ENCODE data around the gene DLGAP1. TPM values are rescaled to one million over a fixed set of nuclear protein-coding genes. Genes with fewer than 3 reads are reported as not detected.

DLGAP1 gene
- total RNA-seq, 1 experiment from 2014 or later = 2.8 TPM

- Histone ChIP-seq H3K27me3 (no peaks in the 10 kb centered on the region), H3K4me3 (no peak overlapping the region), H3K4me1 (no peaks in the 10 kb centered on the region), H3K27ac (no peak overlapping the region), H3K36me3 (no peaks in the 10 kb centered on the region), H3K9me3 (replicated peaks) (no peaks in the 10 kb centered on the region)
- DNase-seq = no peak
Measured at GRCh38 chr18:3803350-3803749, 651.8 kb downstream of the DLGAP1 start.

GRCh38 chr18:3799515-3799914 is 655.6 kb downstream of the DLGAP1 start:
- Histone ChIP-seq H3K27ac (no peak overlapping the region), H3K36me3 (no peaks in the 10 kb centered on the region), H3K9me3 (replicated peaks) (no peaks in the 10 kb centered on the region), H3K4me3 (no peak overlapping the region), H3K4me1 (no peaks in the 10 kb centered on the region), H3K27me3 (no peaks in the 10 kb centered on the region)
- no peak for DNase-seq

- no peaks in the 10 kb centered on the region for H3K36me3 ChIP-seq
- H3K4me3 ChIP-seq = no peak overlapping the region
- no peak for DNase-seq
- H3K27me3 ChIP-seq = no peaks in the 10 kb centered on the region
- no peaks in the 10 kb centered on the region for H3K9me3 ChIP-seq (replicated peaks)
- H3K4me1 ChIP-seq = no peaks in the 10 kb centered on the region
- H3K27ac ChIP-seq = no peak overlapping the region
Measured at GRCh38 chr18:3798032-3798431, 657.1 kb downstream of the DLGAP1 start.

GRCh38 chr18:3796434-3796833 is 658.7 kb downstream of the DLGAP1 start:
- Histone ChIP-seq H3K36me3 (no peaks in the 10 kb centered on the region), H3K9me3 (replicated peaks) (no peaks in the 10 kb centered on the region), H3K4me3 (no peak overlapping the region), H3K27ac (no peak overlapping the region), H3K4me1 (no peaks in the 10 kb centered on the region), H3K27me3 (no peaks in the 10 kb centered on the region)
- DNase-seq = no peak

- Histone ChIP-seq H3K4me1 (no peaks in the 10 kb centered on the region), H3K27me3 (no peaks in the 10 kb centered on the region), H3K4me3 (no peak overlapping the region), H3K27ac (no peak overlapping the region), H3K36me3 (no peaks in the 10 kb centered on the region), H3K9me3 (replicated peaks) (no peaks in the 10 kb centered on the region)
- no peak for DNase-seq
Measured at GRCh38 chr18:3794537-3795348, 660.4 kb downstream of the DLGAP1 start.

- no peaks in the 10 kb centered on the region for H3K36me3 ChIP-seq
- H3K4me1 ChIP-seq = no peaks in the 10 kb centered on the region
- H3K27ac ChIP-seq = no peak overlapping the region
- H3K27me3 ChIP-seq = no peaks in the 10 kb centered on the region
- DNase-seq = no peak
- no peaks in the 10 kb centered on the region for H3K9me3 ChIP-seq (replicated peaks)
- no peak overlapping the region for H3K4me3 ChIP-seq
Measured at GRCh38 chr18:3793545-3793944, 661.6 kb downstream of the DLGAP1 start.

GRCh38 chr18:3793111-3793510 is 662.0 kb downstream of the DLGAP1 start:
- Histone ChIP-seq H3K27me3 (no peaks in the 10 kb centered on the region), H3K4me3 (no peak overlapping the region), H3K36me3 (no peaks in the 10 kb centered on the region), H3K9me3 (replicated peaks) (no peaks in the 10 kb centered on the region), H3K27ac (no peak overlapping the region), H3K4me1 (no peaks in the 10 kb centered on the region)
- no peak for DNase-seq

GRCh38 chr18:3792711-3793110 is 662.4 kb downstream of the DLGAP1 start:
- Histone ChIP-seq H3K27ac (no peak overlapping the region), H3K4me1 (no peaks in the 10 kb centered on the region), H3K4me3 (no peak overlapping the region), H3K9me3 (replicated peaks) (no peaks in the 10 kb centered on the region), H3K36me3 (no peaks in the 10 kb centered on the region), H3K27me3 (no peaks in the 10 kb centered on the region)
- no peak for DNase-seq

GRCh38 chr18:3791238-3791637 is 663.9 kb downstream of the DLGAP1 start:
- Histone ChIP-seq H3K27me3 (no peaks in the 10 kb centered on the region), H3K4me1 (no peaks in the 10 kb centered on the region), H3K9me3 (replicated peaks) (no peaks in the 10 kb centered on the region), H3K36me3 (no peaks in the 10 kb centered on the region), H3K27ac (no peak overlapping the region), H3K4me3 (no peak overlapping the region)
- no peak for DNase-seq

GRCh38 chr18:3790703-3791102 is 664.4 kb downstream of the DLGAP1 start:
- H3K27me3 ChIP-seq = no peaks in the 10 kb centered on the region
- no peaks in the 10 kb centered on the region for H3K9me3 ChIP-seq (replicated peaks)
- no peaks in the 10 kb centered on the region for H3K36me3 ChIP-seq
- H3K4me1 ChIP-seq = no peaks in the 10 kb centered on the region
- no peak overlapping the region for H3K27ac ChIP-seq
- H3K4me3 ChIP-seq = no peak overlapping the region
- no peak for DNase-seq

GRCh38 chr18:3789525-3789924 is 665.6 kb downstream of the DLGAP1 start:
- no peaks in the 10 kb centered on the region for H3K27me3 ChIP-seq
- H3K36me3 ChIP-seq = no peaks in the 10 kb centered on the region
- DNase-seq = no peak
- no peak overlapping the region for H3K27ac ChIP-seq
- no peaks in the 10 kb centered on the region for H3K4me1 ChIP-seq
- no peak overlapping the region for H3K4me3 ChIP-seq
- no peaks in the 10 kb centered on the region for H3K9me3 ChIP-seq (replicated peaks)

- no peaks in the 10 kb centered on the region for H3K4me1 ChIP-seq
- no peaks in the 10 kb centered on the region for H3K36me3 ChIP-seq
- H3K9me3 ChIP-seq (replicated peaks) = no peaks in the 10 kb centered on the region
- H3K27ac ChIP-seq = no peak overlapping the region
- no peaks in the 10 kb centered on the region for H3K27me3 ChIP-seq
- DNase-seq = no peak
- no peak overlapping the region for H3K4me3 ChIP-seq
Measured at GRCh38 chr18:3784949-3785348, 670.2 kb downstream of the DLGAP1 start.

GRCh38 chr18:3782901-3783300 is 672.2 kb downstream of the DLGAP1 start:
- H3K4me1 ChIP-seq = no peaks in the 10 kb centered on the region
- no peaks in the 10 kb centered on the region for H3K9me3 ChIP-seq (replicated peaks)
- H3K36me3 ChIP-seq = no peaks in the 10 kb centered on the region
- H3K27me3 ChIP-seq = no peaks in the 10 kb centered on the region
- no peak overlapping the region for H3K27ac ChIP-seq
- DNase-seq = no peak
- no peak overlapping the region for H3K4me3 ChIP-seq

- no peak overlapping the region for H3K4me3 ChIP-seq
- DNase-seq = no peak
- H3K36me3 ChIP-seq = no peaks in the 10 kb centered on the region
- H3K27me3 ChIP-seq = no peaks in the 10 kb centered on the region
- no peaks in the 10 kb centered on the region for H3K4me1 ChIP-seq
- no peak overlapping the region for H3K27ac ChIP-seq
- H3K9me3 ChIP-seq (replicated peaks) = no peaks in the 10 kb centered on the region
Measured at GRCh38 chr18:3777719-3778118, 677.4 kb downstream of the DLGAP1 start.

GRCh38 chr18:3777122-3777521 is 678.0 kb downstream of the DLGAP1 start:
- H3K36me3 ChIP-seq = no peaks in the 10 kb centered on the region
- H3K27ac ChIP-seq = no peak overlapping the region
- H3K4me1 ChIP-seq = no peaks in the 10 kb centered on the region
- H3K4me3 ChIP-seq = no peak overlapping the region
- no peaks in the 10 kb centered on the region for H3K9me3 ChIP-seq (replicated peaks)
- no peaks in the 10 kb centered on the region for H3K27me3 ChIP-seq
- DNase-seq = no peak

GRCh38 chr18:3775996-3776395 is 679.1 kb downstream of the DLGAP1 start:
- no peak overlapping the region for H3K27ac ChIP-seq
- no peak for DNase-seq
- H3K27me3 ChIP-seq = no peaks in the 10 kb centered on the region
- no peaks in the 10 kb centered on the region for H3K9me3 ChIP-seq (replicated peaks)
- H3K36me3 ChIP-seq = no peaks in the 10 kb centered on the region
- H3K4me3 ChIP-seq = no peak overlapping the region
- no peaks in the 10 kb centered on the region for H3K4me1 ChIP-seq
